Esophagus squamous epithelium (tissue), 4 donors: ENCODE results near the gene TRIM72.

Experiments
- POLR2A ChIP-seq, 4 donors: fragments of 450-650 bp; IDR thresholded peaks; one replicate each; pipeline ENCODE4 v1.6.1; 2017; ENCODE audit warnings: antibody characterized with exemption in 4 of 4, mild to moderate bottlenecking in 4 of 4, moderate library complexity in 3 of 4
- TF ChIP-seq, protein P1 (sequence below), 6 experiments: fragments of 450-650 bp in 4 of 6; fragments of 200-600 bp in 2 of 6; sonication (generic) in 2 of 6; IDR thresholded peaks; one replicate each; pipeline ENCODE4 v1.5.1; 2016 to 2019; ENCODE audit warnings: antibody characterized with exemption in 6 of 6, mild to moderate bottlenecking in 4 of 6, moderate library complexity in 4 of 6

DNA sequence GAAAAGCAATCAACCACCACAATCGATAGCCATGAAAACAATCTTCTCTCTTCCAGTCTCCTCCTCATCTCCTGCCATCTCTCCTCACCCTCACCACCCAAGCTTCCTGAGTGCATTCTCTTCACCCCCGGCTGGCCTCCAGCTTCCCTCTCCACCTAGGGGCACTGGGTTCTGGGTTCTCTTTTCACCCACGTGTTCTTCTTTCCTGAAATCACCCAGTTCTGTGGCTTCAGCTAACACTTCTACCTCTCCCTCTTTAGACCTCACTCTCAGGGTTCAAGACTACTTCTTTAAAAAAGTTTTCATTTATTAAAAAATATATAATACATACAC, 54.1 kb downstream of the TRIM72 start:
- TF ChIP-seq, protein P1, sequence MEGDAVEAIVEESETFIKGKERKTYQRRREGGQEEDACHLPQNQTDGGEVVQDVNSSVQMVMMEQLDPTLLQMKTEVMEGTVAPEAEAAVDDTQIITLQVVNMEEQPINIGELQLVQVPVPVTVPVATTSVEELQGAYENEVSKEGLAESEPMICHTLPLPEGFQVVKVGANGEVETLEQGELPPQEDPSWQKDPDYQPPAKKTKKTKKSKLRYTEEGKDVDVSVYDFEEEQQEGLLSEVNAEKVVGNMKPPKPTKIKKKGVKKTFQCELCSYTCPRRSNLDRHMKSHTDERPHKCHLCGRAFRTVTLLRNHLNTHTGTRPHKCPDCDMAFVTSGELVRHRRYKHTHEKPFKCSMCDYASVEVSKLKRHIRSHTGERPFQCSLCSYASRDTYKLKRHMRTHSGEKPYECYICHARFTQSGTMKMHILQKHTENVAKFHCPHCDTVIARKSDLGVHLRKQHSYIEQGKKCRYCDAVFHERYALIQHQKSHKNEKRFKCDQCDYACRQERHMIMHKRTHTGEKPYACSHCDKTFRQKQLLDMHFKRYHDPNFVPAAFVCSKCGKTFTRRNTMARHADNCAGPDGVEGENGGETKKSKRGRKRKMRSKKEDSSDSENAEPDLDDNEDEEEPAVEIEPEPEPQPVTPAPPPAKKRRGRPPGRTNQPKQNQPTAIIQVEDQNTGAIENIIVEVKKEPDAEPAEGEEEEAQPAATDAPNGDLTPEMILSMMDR (IDR thresholded peaks at IDR 0.05), result no peak
- TF ChIP-seq POLR2A (IDR thresholded peaks at IDR 0.05), result no peak
